ENCODE data around the gene KIF26B.
"Not testable (repeated sequence)": the region's sequence is repeated elsewhere in the genome, so short reads cannot be mapped to it uniquely, and the experiment has no call there.

The KIF26B gene

DNA sequence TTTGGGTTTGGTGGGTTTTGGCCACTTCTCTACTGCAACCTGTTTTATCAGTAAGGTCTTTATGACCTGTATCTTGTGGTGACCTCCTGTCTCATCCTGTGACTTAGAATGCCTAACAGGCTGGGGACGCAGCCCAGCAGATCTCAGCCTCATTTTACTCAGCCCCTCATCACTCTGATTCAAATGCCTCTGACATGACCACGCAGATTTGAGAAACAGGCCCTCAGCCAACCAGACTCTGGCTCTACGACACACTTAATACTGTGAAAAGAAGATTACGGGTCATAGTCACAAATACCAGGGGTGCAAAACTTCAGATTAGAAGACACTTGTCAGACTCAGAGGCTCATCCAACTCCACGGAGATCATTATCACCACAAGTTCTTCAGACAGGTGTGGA lies 28.3 kb upstream of the KIF26B start:
- DNase-seq (ENCODE audit: low spot score in 2 of 2) (no peak), ATAC-seq (no peak)
- Mint-ChIP-seq H3K4me3 (no peak overlapping the region), H3K9me3 (no peaks in the 10 kb centered on the region), H3K4me1 (no peaks in the 10 kb centered on the region), H3K27ac (no peak overlapping the region), H3K36me3 (no peaks in the 10 kb centered on the region)

DNA sequence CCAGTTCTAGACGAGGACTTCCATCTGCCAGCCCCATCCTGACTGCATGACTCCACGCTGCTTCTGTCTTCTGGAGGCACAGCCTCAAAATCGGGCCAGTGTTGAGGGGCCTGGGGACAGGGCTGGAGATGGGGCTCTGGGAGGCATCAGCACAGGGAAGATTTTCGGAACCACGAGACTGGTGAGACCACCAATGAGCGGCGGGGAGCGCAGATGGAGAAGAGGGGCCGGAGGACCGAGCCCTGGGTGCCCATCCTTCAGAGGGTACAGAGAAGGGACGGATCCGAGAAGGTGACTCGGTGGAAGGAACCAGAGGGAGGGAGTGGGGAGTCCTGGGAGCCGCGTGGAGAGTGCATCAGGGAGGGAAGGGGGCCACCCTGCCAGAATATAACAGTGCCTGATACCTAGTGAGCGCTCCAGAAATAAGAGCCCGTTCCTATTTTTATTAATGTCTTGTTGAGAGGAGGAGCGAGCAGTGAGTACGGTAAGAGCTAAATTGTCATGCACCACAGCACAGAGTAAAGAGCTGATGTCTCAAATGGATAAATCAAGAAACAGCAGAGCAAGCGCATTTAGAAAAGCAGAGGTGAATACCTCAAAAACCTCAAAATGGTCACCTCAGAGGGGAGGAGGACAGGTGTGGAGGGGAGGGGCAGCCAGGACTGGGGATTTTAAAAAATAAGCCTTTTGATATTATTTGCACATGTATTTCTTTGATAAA lies 26.2 kb upstream of the KIF26B start:
- DNase-seq (ENCODE audit: low spot score in 2 of 2) (no peak), ATAC-seq (peak; percentile 16)
- no peaks in the 10 kb centered on the region for H3K9me3 Mint-ChIP-seq
- peaks cover 5% of the 10 kb centered on the region for H3K4me1 Mint-ChIP-seq
- H3K36me3 Mint-ChIP-seq = no peaks in the 10 kb centered on the region
- H3K27ac Mint-ChIP-seq = no peak overlapping the region
- no peak overlapping the region for H3K4me3 Mint-ChIP-seq

DNA sequence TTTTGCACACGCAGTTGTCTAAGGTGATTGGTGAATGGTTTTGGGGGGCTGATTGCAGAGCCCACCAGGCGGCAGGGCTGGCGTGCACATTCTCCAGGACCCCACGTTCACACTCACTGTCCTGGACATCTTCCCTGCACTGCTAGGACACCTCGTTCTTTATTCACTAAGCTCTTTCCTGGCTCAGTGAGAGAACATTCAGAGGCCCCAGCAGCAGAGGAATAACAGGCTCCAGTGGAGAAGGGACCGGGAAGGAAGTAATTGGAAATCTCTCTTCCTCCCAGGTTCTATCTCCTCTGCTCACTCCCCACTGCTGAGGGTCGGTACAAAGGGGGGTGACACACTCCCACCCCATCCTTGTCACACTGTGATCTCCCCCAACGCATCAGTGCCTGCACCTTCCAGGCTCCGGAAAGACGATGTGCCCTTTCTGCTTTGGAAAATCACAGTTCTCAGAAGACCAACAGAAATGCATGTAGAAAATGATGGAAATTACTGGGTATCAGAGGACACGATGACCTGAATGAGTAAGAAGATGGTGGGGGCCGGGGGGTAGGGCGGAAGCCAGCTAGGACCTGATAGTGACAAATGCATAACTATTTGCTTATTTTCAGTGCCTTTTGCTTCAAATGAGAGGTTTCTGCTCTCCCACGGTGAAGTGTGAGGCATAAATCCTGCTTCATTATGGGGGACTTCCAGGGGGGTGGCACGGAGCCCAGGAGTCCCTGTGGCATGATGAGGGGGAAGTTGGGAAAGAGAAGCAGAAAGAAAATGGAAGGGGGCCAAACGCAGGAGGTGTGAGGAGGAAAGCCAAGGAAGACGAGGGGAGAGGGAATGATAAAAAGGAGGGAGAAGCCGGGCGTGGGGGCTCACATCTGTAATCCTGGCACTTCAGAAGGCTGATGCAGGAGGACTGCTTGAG lies 25.2 kb upstream of the KIF26B start:
- Mint-ChIP-seq H3K4me1 (peaks cover 5% of the 10 kb centered on the region), H3K4me3 (no peak overlapping the region), H3K27ac (no peak overlapping the region), H3K36me3 (no peaks in the 10 kb centered on the region), H3K9me3 (no peaks in the 10 kb centered on the region)
- DNase-seq (ENCODE audit: low spot score in 2 of 2) = no peak
- no peak for ATAC-seq

DNA sequence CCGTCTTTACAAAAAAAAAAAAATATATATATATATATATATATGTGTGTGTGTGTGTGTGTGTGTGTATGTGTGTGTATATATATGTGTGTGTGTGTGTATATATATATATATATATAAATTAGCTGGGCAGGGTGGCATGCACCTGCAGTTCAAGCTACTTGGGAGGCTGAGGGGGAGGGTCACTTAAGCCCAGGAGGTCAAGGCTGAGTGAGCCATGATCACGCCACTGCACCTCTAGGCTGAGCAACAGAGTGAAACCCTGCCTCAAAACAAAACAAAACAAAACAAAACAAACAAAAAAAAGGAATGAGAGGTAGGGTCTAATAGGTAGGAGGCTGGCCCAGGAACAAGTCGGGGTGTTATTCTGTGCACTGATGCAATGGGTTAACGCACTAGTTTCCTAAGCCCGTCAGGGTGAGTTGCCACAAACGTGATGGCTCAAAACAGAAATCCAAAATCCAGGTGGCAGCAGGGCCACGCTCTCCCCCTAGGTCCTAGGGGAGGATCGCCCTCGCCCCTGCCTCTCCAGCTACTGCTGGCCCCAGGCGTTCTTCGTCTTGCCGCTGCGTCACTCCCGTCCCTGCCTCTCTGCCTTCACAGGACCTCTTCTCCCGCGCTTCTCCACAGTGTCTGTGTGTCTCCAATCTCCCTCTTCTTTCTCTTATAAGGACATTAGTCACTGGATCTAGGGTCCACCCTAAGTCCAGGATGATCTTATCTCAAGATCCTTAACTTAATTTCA lies 24.3 kb upstream of the KIF26B start:
- not testable (repeated sequence) for H3K36me3 Mint-ChIP-seq; DNase-seq (ENCODE audit: low spot score in 2 of 2); ATAC-seq; H3K4me3 Mint-ChIP-seq; H3K27ac Mint-ChIP-seq; H3K4me1 Mint-ChIP-seq; H3K9me3 Mint-ChIP-seq

DNA sequence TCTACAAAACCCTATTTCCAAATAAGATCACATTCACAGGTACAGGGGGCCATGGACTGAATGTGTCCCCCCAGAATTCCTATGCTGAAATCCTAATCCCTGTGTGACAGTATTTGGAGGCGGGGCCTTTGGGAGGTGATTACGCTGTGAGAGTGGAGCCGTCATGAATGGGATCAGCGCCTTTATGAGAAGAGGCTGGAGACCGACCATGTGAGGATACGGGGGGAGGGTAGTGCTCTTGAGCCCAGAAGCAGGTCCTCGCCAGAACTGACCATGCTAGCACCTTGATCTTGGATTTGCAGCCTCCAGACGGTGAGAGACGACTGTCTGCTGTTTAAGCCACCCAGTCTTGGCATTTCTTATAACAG lies 23.8 kb upstream of the KIF26B start:
- Mint-ChIP-seq H3K27ac (no peak overlapping the region), H3K4me3 (no peak overlapping the region), H3K36me3 (no peaks in the 10 kb centered on the region), H3K9me3 (peaks cover 4% of the 10 kb centered on the region), H3K4me1 (peaks cover 5% of the 10 kb centered on the region)
- no peak for ATAC-seq
- no peak for DNase-seq (ENCODE audit: low spot score in 2 of 2)

DNA sequence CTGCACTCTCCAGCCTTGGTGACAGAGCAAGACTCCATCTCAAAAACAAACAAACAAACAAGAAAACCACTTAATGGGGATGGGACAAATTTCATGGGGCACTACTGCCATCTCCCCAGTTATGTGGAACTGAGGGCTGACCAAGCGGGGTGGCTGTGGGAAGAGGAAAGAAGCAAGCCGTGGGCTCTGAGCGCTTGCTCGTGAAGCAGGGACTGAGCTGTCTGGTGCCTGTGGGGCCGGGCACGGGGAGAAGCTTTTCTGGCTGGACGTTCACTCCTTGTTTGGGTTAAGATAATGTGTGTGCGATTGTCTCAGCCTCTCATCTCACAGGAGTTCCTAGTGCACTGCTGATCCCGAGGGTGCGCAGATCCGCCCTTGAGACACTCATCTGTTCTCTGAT lies 22.0 kb upstream of the KIF26B start:
- DNase-seq (ENCODE audit: low spot score in 2 of 2) (no peak), ATAC-seq (no peak)
- Mint-ChIP-seq H3K4me1 (peaks cover 5% of the 10 kb centered on the region), H3K4me3 (no peak overlapping the region), H3K27ac (no peak overlapping the region), H3K36me3 (no peaks in the 10 kb centered on the region), H3K9me3 (peaks cover 4% of the 10 kb centered on the region)

DNA sequence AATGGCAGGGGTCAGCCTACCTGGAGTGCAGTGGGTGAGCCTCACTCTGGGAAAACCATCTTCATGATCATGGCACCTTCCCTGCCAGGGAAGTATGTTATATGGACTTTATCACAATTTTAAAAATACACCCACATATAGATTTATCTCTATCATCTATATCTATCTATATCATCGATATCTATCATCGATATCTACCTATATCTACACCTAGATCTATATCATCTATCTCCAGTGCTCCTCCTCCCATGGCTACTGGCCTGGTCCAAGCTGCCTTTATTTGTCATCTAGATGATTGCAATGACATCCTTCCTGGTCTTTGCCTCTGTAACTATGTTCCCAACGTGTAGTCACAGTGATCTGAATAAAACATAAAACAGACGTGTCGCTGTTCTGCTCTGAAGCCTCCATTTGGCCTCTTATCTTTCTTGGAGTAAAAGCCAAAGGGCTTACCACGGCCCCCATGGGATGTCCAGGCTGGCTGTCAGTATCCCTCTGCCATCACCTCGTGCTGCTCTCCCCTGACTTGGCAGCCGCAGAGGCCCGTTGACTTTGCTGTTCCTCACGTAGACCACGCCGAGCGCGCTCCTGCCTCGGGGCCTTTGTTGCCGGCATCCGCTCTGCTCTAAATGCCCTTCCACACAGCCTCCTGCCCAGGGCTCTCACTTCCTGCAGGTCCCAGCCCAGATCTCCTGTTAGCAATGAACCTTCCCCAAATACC lies 20.6 kb upstream of the KIF26B start:
- no peaks in the 10 kb centered on the region for H3K36me3 Mint-ChIP-seq
- peaks cover 5% of the 10 kb centered on the region for H3K4me1 Mint-ChIP-seq
- no peak overlapping the region for H3K4me3 Mint-ChIP-seq
- H3K9me3 Mint-ChIP-seq = peaks cover 4% of the 10 kb centered on the region
- no peak for ATAC-seq
- no peak overlapping the region for H3K27ac Mint-ChIP-seq
- DNase-seq (ENCODE audit: low spot score in 2 of 2) = no peak

DNA sequence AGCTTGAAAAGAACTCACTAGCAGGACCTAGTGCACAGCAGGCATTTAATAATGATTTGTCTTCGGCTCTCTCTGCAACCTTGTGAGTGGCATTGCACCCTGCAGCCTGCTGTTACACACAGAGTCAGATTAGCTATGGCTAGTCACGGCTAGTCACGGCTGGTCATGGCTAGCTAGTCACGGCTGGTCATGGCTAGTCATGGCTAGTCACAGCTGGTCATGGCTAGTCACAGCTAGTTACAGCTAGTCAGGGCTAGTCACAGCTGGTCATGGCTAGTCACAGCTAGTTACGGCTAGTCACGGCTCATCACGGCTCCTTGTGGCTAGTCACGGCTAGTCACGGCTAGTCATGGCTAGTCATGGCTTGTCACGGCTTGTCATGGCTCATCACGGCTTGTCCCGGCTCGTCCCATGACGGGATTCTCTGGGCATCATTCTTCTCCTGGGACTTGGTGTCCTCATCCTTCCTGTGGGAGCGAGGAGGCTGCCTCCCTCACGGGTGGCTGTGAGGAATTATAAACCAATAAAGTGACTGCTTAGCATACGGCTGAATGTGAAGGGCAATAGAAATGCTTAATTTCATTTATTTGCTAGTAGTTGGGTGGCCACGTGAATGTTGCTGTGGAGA lies 12.5 kb upstream of the KIF26B start:
- no peaks in the 10 kb centered on the region for H3K4me1 Mint-ChIP-seq
- no peaks in the 10 kb centered on the region for H3K36me3 Mint-ChIP-seq
- H3K4me3 Mint-ChIP-seq = no peak overlapping the region
- no peaks in the 10 kb centered on the region for H3K9me3 Mint-ChIP-seq
- no peak for DNase-seq (ENCODE audit: low spot score in 2 of 2)
- no peak for ATAC-seq
- H3K27ac Mint-ChIP-seq = no peak overlapping the region

DNA sequence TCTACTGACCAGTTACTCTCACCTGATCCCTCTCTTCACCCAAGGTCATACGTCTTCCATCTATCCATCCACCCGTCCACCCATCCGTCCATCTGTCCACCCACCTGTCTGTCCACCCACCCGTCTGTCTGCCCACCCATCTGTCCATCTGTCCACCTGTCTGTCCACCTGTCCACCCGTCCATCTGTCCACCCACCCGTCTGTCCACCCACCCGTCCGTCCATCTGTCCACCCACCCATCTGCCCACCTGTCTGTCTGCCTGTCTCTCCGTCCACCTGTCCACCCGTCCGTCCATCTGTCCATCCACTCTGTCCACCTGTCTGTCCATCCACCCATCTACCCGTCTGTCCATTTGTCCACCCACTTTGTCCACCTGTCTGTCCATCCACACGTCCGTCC lies 11.8 kb upstream of the KIF26B start:
- Mint-ChIP-seq H3K27ac (no peak overlapping the region), H3K36me3 (no peaks in the 10 kb centered on the region), H3K9me3 (no peaks in the 10 kb centered on the region), H3K4me3 (no peak overlapping the region), H3K4me1 (no peaks in the 10 kb centered on the region)
- ATAC-seq (no peak), DNase-seq (ENCODE audit: low spot score in 2 of 2) (no peak)

DNA sequence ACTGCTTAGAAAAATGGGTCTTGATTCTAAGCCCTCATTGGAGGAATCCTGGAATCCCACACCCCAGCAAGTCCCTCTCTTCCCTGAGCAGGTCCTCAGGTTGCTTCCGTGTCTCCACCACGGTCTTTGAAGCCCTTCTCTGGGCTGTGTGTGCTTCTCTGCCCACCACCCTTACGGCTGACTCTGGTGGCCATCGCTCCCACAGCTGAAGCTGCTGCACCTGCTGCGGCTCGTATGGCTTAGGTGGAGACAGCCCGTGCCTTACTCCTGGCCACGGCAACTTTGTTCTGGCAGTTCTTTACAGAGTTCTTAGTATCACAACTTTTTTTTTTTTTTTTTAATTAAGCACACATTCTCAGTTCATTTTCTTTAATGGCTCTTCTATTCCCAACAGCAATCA lies 10.9 kb upstream of the KIF26B start:
- Mint-ChIP-seq H3K36me3 (no peaks in the 10 kb centered on the region), H3K9me3 (no peaks in the 10 kb centered on the region), H3K4me1 (no peaks in the 10 kb centered on the region), H3K27ac (no peak overlapping the region), H3K4me3 (no peak overlapping the region)
- no peak for ATAC-seq
- no peak for DNase-seq (ENCODE audit: low spot score in 2 of 2)

DNA sequence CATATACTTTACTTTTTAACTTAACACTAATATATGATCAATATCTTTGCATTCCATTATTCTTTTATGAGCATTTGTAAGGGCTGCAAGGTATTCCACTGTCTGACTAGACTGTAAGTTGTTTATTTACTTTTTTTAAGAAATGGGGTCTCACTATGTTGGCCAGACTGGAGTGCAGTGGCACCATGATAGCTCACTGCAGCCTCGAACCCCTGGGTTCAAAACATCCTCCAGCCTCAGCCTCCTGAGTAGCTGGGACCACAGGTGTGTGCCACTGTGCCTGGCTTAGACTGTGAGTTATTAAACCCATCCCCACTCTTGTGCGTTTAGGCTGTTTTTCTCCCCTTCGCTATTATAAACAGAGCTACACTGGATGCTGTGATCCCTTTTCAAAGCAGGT lies 6.7 kb upstream of the KIF26B start:
- Mint-ChIP-seq H3K4me3 (no peak overlapping the region), H3K4me1 (peaks cover 2% of the 10 kb centered on the region), H3K36me3 (peaks cover 1% of the 10 kb centered on the region), H3K27ac (no peak overlapping the region), H3K9me3 (no peaks in the 10 kb centered on the region)
- DNase-seq (ENCODE audit: low spot score in 2 of 2) (no peak), ATAC-seq (no peak)

DNA sequence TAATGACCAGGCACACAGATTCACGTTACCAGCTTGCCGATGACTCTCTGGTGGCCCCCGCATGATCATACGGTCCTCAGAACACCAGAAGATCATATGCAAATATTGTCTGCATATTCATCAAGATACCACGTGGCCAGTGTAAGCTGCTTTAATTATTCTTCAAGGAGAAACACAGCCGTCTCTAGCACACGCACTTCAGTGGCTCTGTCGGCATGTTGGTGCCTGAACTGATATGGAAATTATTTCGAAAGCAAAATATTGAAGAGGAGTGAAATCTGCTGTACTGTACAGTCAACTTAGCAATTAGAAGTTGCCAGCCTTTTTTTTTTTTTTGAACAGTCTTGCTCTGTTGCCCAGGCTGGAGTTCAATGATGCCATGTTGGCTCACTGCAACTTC lies 5.9 kb upstream of the KIF26B start:
- H3K4me3 Mint-ChIP-seq = no peak overlapping the region
- H3K36me3 Mint-ChIP-seq = peaks cover 9% of the 10 kb centered on the region
- no peak overlapping the region for H3K27ac Mint-ChIP-seq
- DNase-seq (ENCODE audit: low spot score in 2 of 2) (no peak), ATAC-seq (no peak)
- H3K9me3 Mint-ChIP-seq = no peaks in the 10 kb centered on the region
- H3K4me1 Mint-ChIP-seq = peaks cover 10% of the 10 kb centered on the region

DNA sequence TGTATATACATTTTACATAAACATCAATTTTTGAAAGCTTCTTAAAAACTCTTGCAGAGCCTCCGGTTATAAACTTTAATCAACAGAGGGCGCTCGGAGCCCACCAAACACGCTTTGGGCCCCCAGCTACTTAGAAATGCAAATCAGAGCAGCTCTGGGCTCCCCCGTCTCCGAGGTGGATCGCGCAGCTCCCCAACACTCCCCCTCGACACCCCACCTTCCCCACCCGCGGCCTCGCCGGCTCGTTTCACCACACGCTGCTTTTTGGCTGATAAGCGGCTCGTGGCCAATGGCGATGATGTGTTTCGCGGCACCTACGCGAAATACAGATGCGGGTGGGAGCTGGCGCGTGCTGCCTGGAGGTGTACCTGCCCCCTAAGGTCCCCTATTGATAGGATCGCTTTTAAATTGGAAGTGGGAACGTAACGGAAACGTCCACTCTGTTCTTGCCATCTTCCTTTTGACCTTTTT lies 1.7 kb upstream of the KIF26B start:
- H3K9me3 Mint-ChIP-seq = no peaks in the 10 kb centered on the region
- peaks cover 24% of the 10 kb centered on the region for H3K4me1 Mint-ChIP-seq
- ATAC-seq (peak; percentile 56), DNase-seq (ENCODE audit: low spot score in 2 of 2) (peak; percentile 30 to 76)
- no peak overlapping the region for H3K27ac Mint-ChIP-seq
- peak overlapping the region; percentile 73 for H3K4me3 Mint-ChIP-seq
- H3K36me3 Mint-ChIP-seq = peaks cover 9% of the 10 kb centered on the region

DNA sequence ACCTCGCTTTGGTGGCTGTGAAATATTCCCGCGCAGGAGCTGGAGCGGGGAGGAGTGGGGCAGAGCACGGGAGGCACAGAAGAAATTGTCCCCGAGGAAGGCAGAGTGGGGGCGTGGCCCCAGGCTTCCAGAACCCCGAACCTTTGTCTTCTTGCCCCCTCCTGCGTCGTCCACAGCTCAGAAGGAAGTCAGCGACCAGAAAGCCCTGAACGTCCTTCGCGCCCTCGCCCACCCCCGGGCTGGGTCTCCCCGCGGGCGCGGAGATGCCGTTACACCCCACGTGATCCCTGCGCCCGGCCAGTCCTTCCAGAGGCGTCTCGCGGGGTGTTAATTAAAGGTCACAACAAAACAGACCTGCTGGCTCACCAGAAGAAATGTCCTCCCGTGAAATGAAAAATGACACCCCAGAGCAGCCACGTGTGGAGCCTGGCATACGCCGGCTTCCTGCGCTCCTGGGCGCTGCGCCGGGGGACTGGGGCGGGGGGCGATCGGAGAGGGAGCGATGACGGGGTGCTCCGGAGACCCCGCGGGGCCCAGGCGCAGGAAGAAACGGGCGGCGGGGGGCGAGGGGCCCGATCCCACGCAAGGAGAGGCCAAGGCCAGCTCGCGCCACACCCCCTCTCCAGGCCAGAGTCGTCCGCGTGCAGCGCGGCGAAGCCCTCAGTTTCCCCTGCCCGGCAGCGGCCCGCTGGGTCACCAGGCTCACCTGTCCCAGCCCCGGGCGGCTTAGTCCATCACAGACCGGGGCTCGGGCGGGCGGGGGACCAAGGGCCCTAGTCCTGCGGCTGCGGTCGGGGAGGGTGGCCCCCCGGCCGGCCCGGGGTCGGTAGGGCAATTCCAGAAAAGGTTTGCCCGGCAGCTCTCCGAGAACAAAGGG lies 995 bp upstream of the KIF26B start:
- Mint-ChIP-seq H3K36me3 (peaks cover 9% of the 10 kb centered on the region), H3K27ac (no peak overlapping the region), H3K9me3 (no peaks in the 10 kb centered on the region), H3K4me3 (peak overlapping the region; percentile 73), H3K4me1 (peaks cover 24% of the 10 kb centered on the region)
- ATAC-seq (no peak), DNase-seq (ENCODE audit: low spot score in 2 of 2) (peak; percentile 8 to 60)
